Esophagus squamous epithelium (tissue), 4 donors: ENCODE data around the gene CHD2.

Experiments
- CTCF ChIP-seq, 6 experiments: fragments of 450-650 bp in 4 of 6; fragments of 200-600 bp in 2 of 6; sonication (generic) in 2 of 6; IDR thresholded peaks; one replicate each; pipeline ENCODE4 v1.5.1; 2016 to 2019; ENCODE audit warnings: antibody characterized with exemption in 6 of 6, mild to moderate bottlenecking in 4 of 6, moderate library complexity in 4 of 6
- POLR2A ChIP-seq, 4 donors: fragments of 450-650 bp; IDR thresholded peaks; one replicate each; pipeline ENCODE4 v1.6.1; 2017; ENCODE audit warnings: antibody characterized with exemption in 4 of 4, mild to moderate bottlenecking in 4 of 4, moderate library complexity in 3 of 4

GRCh38 chr15:92877416-92877815 lies 22.7 kb upstream of the CHD2 start:
- no peak for TF ChIP-seq POLR2A (IDR thresholded peaks at IDR 0.05)
- no peak for TF ChIP-seq CTCF (IDR thresholded peaks at IDR 0.05)
